ENCODE data around the gene SLC2A1.
"Not testable (repeated sequence)": the region's sequence is repeated elsewhere in the genome, so short reads cannot be mapped to it uniquely, and the experiment has no call there.

SLC2A1 gene

DNA sequence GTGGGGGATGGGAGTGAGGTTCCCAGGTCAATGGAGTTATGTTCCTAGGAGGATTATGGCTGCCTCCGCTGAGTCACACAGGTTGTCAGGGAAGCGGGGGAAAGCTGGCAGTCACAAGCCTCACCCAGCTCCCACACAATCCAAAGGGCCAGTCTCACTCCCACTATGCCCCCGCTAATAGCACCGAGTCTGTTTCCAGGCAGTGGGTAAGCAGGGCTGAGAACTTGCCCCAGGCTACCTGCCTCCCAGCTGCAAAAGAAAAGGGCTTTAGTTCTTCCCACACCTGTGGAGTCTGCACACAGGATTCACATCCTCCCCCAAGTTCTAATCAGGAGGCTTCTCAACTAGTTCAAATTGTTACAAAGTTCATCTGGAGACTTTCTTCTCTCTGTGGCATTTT, 58.7 kb downstream of the SLC2A1 start:
- not testable (repeated sequence) for DNase-seq (ENCODE audit: low read depth in 3 of 3)

DNA sequence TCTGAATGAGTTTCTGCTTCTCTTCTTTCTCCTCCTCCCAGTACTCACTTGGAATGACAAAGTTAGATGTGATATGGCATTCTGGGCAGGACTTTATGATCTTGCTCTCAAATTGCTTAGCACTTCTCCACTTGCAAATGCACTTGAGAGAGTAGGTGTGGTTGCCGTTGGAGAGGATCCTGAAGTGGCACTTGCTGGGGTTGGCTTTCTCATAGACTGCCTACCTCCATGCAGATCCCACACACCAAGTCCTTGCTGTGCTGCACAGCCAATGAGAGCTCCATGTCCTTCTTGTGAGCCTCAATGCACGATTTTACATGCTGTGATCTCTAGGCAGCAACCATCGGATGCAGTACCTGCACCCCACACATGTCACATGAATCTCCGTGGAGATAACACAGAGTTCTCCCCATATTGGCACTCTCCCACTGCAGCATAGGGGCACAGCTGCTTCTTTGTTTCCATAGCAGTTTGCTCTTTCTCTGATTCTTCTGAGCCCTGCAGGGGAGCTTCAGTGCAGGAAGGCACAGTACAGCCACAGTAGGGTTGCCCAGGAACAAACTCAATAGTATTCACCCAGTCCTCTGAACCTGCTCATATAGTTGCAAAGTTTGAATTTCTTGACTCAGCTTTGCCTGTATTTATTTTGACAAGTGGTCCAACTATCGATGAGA, 67.1 kb downstream of the SLC2A1 start:
- no peak for DNase-seq (ENCODE audit: low read depth in 3 of 3)

DNA sequence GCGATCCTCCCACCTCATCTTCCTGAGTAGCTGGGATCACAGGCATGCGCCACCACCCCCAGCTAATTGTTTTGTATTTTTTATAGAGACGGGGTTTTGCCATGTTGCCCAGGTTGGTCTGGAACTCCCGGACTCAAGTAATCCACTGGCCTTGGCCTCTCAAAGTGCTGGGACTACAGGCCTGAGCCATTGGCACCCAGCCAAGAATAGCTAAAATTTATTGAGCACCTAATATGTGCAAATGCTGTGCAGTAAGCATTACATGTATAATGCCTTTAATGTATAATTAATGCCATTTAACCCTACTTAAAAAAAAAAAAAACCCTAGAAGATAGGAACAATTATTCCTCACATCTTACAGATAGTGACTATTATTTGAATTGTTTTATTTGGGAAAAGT, 69.4 kb downstream of the SLC2A1 start:
- no peak for DNase-seq (ENCODE audit: low read depth in 3 of 3)

DNA sequence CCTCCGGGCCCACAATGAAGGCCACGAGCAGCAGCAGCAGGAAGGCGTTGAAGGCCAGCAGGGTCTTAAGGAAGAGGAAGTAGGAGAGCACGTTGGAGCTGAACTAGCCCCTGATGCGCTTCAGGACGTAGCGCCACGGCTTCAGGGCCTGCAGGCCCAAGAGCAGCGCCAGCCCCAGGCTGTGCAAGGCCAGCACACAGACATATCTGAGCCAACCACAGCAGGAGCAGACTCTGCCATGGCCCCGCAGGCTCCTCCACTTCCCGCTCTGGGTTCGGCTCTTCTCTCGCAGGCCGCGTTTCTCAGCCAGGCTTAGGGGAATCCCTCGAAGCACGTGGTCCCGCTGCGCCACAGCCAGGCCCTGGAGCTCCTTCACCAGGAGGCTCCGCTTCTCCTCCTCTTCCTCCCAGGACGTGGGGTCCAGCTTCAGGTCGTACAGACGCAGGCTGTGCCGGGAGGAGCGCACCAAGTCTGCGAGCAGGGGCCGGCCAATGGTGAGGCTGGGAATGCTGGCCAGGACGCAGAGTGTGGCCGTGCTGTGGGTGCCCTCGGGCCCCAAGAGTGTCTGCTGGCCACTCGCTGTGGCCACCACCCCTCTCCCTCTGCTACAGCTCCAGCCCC, 70.5 kb downstream of the SLC2A1 start:
- no peak for DNase-seq (ENCODE audit: low read depth in 3 of 3)

DNA sequence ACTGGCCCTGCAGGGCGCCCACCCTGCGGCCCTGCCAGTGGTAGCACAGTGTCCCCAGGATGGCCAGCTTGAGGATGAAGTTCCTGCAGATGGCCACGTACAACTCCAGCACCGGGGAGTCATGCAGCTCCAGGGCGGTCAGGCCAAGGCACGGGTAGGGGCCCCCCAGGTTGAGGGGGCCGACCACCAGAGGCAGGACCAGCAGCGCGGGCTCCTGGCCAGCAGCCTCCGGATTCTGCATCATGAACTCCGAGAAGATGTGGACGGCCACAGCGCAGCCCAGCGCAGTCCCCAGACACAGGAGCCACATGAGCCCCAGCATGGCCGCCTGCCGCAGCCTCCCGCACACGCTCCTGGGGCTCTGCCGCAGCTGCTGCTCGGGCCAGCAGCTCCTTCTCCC, 71.3 kb downstream of the SLC2A1 start:
- no peak for DNase-seq (ENCODE audit: low read depth in 3 of 3)

DNA sequence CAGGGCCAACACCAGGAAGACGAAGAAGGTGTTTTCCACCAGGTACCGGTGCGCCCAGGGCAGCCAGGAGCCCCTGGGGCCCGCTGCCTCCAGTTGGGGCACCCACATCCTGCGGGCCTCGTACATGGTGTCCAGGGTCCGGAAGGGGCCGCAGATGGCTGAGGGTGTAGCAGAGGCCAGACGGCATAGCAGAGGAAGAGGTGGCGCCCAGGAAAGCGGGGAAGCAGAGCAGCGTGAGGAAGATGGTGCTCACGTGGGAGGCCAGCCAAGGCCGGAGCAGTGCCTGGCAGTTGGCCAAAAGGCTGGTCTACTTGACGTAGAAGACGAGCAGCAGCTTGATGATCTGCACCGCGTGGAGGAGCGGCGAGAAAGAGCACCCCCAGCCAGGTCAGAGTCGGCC, 71.9 kb downstream of the SLC2A1 start:
- no peak for DNase-seq (ENCODE audit: low read depth in 3 of 3)

DNA sequence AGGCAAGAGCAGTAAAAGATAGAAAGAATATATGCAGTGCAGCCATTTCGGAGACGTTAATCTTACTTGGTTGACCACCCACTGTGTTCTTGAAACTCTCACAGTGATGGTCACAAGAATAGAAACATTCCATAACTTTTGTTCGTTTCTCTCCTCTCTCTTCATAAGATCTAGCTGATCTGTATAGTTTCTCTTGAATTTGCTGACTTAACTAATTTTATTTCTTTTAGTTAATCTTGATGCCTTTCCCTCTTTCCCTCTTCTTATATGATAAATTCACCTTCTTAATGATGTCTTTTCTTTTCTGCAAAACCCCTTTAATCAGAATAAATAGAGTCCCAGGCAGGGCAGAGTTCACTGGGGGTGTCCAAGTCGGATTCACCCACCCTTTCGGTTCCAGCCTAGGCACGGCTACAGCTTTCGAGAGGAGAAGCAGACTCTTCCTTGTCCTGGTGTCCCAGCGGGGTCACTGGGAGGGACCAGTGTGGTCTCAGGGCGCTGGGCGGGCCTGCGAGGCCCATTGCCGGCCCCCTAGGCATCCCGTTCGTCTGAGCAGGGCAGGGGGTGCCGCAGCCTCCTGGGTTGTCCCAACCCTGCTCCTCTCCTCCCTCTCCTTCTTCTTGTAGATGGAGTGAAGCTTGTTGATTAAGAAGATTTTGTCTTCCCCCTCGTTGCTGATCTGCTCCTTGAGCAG, 72.5 kb downstream of the SLC2A1 start:
- no peak for DNase-seq (ENCODE audit: low read depth in 3 of 3)

DNA sequence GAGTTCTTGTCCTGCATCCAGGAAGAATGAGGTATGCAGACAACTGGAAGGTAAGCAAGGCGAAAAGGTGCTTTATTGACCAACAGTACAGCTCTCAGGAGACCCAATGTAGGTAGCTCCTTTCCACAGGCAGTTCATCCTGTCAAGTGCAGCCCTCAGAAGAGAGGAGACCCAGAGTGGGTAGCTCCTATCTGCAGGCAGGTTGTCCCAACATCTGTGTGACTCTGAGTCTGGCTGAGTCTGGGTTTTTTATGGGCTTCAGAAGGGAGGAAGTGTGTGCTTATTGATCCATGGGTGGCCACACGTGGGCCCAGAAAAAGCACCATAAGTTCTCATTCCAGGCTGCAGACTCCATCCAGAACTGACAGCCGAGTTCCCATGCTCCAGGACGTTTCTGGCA, 78.3 kb downstream of the SLC2A1 start:
- no peak for DNase-seq (ENCODE audit: low read depth in 3 of 3)

DNA sequence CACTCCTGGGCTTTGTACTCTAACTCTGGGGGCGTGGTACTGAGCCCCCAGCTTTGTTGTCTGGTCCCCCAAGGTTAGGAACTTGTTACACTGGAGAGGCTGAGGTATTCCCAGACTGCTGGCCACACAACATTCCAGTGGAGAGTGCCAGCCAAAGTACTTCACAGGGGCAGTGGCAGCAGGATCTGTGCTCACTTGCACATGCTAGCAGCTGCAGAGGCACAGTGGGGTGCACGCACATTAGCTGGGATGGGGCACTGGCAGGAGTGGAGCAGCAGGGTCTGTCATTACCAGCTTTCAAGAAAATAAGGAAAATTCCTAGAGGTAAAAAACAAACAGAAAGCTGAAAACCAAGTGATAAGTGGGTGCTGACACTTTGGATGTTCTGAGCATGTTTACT, 81.3 kb downstream of the SLC2A1 start:
- no peak for DNase-seq (ENCODE audit: low read depth in 3 of 3)

DNA sequence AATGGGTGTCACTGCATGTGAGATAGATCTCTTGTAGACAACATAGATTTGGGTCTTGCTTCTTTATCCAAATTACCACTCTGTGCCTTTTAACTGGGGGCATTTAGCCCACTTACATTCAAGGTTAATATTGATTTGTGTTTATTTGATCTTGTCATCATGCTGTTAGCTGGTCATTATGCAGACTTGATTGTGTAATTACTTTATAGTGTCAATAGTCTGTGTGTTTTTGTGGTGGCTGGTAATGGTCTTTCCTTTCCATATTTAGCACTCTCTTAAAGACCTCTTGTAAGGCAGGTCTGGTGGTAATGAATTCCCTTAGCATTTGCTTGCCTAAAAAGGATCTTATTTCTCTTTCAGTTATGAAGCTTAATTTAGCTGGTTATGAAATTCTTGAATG, 82.7 kb downstream of the SLC2A1 start:
- DNase-seq (ENCODE audit: low read depth in 3 of 3): no peak
